GM21528 (cell line): Measurements from ENCODE around the gene CHST1.

Experiments used
- ATAC-seq: cut with Tn5 transposase; IDR thresholded peaks from one replicate; pipeline ENCODE4 v1.9.1; 2021; ENCODE audit warnings: mild to moderate bottlenecking, moderate library complexity; ENCODE audit not compliant: unreplicated experiment, low FRiP score

The CHST1 gene

DNA sequence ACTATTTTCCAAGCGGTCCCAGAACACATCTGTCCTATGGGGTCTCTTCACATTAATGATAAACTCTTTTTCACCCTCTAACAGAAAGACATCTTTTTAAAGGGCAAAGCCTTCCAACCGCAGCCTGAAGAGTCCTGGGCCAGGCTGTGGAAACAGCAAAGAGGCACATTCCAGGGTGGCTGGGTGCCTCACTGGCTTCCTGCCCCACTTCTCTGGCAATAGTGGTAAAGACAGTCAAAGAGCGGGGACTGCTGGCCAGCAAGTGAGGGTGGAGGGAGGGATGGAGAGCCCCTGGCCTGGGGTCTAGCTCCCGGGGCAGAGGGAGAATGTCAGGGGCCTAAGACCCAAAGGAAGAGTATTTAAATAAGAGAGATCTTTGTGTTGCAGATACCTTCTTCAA lies 10.2 kb upstream of the CHST1 start:
- ATAC-seq: no peak

- ATAC-seq: no peak
These were observed 9.2 kb upstream of the CHST1 start for GRCh38 chr11:45674481-45675190.

DNA sequence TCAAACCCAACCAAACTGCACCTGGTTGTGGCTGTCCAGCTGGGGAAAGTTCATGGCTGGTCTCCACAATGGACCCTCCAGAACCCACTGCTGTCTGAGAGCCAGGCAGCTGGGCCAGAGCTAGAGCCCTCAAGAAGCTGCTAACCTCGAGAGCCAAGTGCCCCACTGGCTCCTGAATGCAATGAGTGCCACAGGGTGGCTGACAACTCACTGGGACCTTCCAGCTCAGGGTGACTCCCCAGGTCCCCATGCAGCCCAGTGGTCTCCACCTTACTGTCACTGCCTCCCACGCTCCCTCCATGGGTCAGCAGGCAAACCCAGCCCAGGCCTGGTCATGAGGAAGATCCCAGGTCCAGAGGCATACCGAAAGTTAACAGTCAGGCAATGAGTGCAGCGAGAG lies 8.0 kb upstream of the CHST1 start:
- ATAC-seq: no peak

GRCh38 chr11:45672593-45672992 lies 7.2 kb upstream of the CHST1 start:
- no peak for ATAC-seq

- no peak for ATAC-seq
These were observed 6.1 kb upstream of the CHST1 start for GRCh38 chr11:45671246-45672171.

DNA sequence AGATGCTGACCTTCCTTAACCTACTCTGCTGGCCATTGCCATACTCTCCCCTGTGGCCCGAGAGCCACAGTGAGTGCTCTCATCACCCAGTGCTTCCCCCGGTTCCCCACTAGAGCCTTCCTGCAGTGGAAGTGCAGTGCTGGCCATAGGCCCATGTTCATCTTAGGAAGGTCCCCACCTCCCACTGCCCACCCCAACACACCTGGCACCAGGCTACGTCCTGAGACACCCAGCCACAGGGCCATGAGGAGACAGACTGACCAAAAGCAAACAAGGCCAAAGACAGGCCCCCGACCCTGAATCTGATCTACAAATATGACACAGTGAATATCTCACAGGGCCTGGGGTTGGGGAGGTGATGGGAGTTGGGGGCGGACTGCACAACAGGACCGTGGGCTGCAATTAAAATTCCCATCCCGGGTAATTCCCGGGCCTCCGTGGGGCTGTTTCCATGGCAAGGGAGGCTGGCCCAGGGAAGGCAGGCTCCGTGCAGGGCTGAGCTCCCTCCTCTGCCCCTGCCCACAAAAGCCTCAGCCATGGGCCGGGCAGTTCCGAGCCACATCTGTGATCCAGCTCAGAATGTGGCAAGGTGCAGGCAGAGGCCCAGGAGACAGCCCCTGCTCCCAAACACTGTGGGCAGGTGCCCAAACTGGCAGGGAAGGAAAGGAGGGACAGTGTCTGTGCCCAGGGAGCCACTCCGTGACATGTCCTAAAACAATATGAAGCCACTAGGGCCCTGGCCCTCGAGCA lies 5.1 kb upstream of the CHST1 start:
- ATAC-seq: no peak

DNA sequence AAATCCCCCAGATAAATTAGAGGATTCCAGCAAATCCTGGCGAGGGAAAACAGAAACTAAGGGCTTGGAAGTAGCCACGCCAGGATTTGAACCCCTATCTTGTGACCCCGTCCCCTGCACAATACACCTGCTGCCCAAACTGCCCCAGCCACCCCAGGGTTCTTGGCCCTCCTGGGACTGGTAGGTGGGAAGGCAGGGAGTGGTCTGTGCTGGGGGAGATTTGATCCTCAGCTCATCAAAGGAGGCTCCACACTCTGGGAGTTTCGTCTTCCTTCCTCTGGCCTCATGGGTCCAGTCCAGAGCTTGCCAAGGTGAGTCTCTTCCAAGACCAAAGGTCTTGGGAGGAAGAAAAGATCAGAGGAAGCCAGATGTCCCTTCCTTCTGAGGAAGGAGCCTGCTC lies 4.5 kb upstream of the CHST1 start:
- no peak for ATAC-seq

- no peak for ATAC-seq
These were observed 3.7 kb upstream of the CHST1 start for GRCh38 chr11:45669146-45669545.

DNA sequence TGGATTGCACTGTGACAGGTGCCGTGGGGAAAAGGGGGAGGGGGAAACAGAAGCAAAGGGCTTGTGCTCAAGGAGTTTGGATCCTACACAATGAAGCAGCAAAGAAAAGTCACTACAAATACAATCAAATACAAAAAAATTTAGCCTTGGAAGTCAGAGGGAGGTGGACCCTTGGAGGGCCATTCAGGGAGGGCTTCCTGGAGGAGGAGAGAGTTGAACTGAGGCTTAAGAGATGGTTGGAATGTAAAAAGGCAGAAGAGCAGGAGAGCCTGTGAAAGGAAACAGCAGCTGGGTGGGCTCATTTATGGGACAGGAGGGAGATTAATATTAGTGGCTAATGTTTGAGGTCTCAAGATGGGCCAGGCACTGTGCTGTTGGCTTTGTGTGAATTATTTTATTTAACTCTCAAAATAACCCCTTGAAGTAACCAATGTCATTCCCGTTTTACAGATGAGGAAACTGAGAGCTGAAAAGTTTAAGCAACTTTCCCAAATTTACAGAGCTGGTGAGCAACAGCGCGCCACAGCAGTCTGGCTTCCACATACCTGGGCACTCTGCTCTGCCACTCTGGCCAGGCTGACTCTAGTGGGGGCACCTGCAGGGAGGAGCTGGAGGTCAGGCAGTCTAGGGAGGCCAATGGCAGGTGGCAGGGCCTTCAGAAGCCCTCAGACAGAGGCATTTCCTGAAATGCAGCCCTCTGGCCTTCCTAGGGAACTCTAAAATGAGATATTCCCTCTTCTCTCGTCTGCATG lies 2.7 kb upstream of the CHST1 start:
- no peak for ATAC-seq

- ATAC-seq: no peak
These were observed 1.5 kb upstream of the CHST1 start for GRCh38 chr11:45666648-45667642.

DNA sequence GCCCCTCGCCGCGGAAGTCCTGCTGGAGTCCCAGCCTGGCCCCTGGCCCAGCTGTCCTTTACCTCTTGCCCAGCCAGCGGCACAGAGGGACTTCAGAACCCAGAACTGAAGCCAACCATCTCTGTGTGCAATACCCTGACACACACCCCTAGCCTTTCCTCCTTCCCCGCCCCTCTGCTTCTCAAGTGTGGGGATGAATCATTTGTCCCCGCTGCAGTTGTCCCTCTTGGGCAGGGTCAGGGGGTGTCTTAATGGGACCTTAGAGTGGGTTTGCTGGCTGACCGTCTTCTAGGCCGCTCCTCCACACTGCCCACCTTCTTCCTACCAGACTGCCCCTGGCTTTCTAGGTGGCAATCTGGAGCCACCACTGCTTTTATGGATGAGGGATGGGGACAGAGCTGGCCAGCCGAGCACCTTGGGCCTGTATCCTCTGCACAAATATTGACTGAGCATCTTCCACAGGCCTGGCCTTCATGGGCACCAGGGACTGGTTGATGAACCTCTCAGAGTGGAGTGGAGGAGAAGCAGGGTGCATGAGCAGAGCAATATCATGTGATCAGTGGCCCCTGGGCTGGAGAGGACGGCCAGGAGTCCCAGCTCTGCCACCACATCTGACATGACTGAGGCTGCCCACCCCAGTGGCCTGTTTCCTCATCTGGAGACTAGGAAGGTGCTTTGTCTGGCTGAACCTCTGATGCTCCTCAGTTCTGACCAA lies 668 bp upstream of the CHST1 start:
- ATAC-seq: no peak

GRCh38 chr11:45664376-45665205 lies 831 bp downstream of the CHST1 start:
- no peak for ATAC-seq

GRCh38 chr11:45663486-45664375 lies 1.7 kb downstream of the CHST1 start:
- no peak for ATAC-seq

DNA sequence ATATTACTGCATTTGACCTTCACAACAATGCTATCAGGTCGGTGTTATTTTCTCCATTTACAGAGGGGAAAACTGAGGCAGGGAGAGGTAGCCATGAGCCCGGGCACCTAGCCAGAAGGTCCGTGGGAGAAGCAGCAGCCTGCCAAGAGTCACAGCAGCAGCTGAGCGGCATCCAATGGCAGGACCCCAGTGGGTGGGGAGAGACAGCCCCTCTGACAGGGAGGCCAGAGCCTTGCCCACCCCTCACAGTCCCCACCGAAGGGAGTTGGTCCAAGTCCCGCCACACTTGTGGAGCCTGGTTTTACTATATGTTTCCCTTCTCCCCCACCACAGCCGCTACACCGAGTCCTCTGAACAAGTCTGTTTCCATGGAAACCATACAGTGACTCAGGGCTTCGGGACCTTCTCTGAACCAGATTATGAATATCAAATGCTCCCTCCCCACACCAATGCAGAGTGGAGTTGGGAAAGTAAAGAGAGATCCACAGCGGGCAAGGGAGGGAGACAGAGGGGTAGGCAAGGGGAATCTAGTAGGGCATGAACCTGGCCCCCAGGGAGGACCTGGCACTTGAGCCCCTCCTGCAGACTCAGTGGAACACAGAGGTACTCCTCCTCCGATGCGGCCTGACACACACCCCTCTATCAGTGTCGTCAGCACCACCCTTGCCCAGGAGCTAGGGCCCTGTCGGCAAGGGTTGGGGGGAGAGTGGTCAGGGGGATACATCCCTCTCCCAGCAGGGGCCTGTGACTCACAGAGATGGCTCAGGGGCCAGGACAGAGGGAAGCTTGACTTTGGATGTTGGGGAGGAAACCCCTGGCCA lies 2.5 kb downstream of the CHST1 start:
- no peak for ATAC-seq

DNA sequence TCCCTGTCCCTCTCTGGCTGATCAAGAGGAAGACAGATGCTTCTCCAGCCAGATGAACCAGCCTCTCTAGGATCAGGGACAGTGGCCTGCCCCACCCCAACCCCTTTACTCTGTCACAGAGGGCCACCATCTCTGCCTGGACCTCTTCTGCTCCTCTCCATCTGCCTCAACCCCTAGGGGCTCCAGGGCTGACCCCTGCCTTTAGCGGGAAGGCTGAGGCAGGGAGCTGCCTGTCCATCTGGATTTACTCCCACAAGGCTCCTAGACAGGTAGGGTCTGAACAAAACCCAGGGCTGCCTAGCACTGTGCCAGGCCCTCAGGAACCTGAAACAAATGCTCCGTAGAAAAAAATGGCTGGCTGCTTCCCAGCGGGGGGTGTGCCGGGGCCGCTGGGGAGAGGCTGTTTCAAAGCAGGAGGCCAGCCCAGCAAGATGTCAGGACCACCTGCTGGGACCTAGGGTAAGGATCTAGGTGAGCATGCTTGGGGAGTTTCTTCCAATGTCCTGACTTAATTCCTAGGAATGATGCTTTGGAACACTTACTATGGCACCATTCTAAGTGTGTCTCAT lies 3.2 kb downstream of the CHST1 start:
- ATAC-seq: no peak
